A673 (cell line): Measurements from ENCODE around the gene CYP19A1. TPM values are rescaled to one million over a fixed set of nuclear protein-coding genes. Genes with fewer than 3 reads are reported as not detected.

ENCODE experiments used
- BruUV-seq: library from RNA; stranded (reverse); fragments of 400-500 nt; replicated peaks from 2 replicates; lab custom pipeline; 2021; lab: Mats Ljungman, UMichigan
- CTCF ChIA-PET: fragments of 300-600 bp; sonication (Branson Sonifier 250); formaldehyde crosslinking; loops from one replicate; lab custom pipeline; 2022; ENCODE audit warnings: antibody characterized with exemption; lab: Charles Lee
- POLR2A ChIA-PET: fragments of 300-600 bp; sonication (Branson Sonifier 250); formaldehyde crosslinking; loops from one replicate; lab custom pipeline; 2022; ENCODE audit warnings: antibody characterized with exemption; ENCODE audit not compliant: low non-redundant PET; lab: Charles Lee
- DNase-seq: peaks from one replicate; pipeline ENCODE4 v3.0.0-alpha.2; 2015; ENCODE audit warnings: low spot score
- H3K27ac ChIP-seq: fragments of 200-600 bp; sonication (generic); 2 replicates; pipeline ENCODE4 v1.5.1; 2016; ENCODE audit warnings: mixed run types, low read depth, mild to moderate bottlenecking, mixed read lengths, antibody characterized with exemption, low read length; ENCODE audit not compliant: poor library complexity, severe bottlenecking
- H3K27me3 ChIP-seq: fragments of 200-600 bp; sonication (generic); replicated peaks from 2 replicates; pipeline ENCODE4 v1.6.1; 2017; ENCODE audit warnings: mixed run types, low read depth, mild to moderate bottlenecking, mixed read lengths, antibody characterized with exemption, low read length; ENCODE audit not compliant: insufficient read depth, poor library complexity
- H3K36me3 ChIP-seq: fragments of 200-600 bp; sonication (generic); 2 replicates; pipeline ENCODE4 v1.6.1; 2016; ENCODE audit warnings: mixed run types, mild to moderate bottlenecking, mixed read lengths, antibody characterized with exemption, low read length; ENCODE audit not compliant: insufficient read depth, poor library complexity, severe bottlenecking
- H3K4me1 ChIP-seq: fragments of 200-600 bp; sonication (generic); 2 replicates; pipeline ENCODE4 v1.6.1; 2017; ENCODE audit warnings: mixed run types, mild to moderate bottlenecking, mixed read lengths, antibody characterized with exemption, low read length; ENCODE audit not compliant: insufficient read depth, poor library complexity, severe bottlenecking
- H3K4me3 ChIP-seq: fragments of 200-600 bp; sonication (generic); 2 replicates; pipeline ENCODE4 v1.5.1; 2016; ENCODE audit warnings: low read depth, mixed run types, mild to moderate bottlenecking, mixed read lengths, low read length; ENCODE audit not compliant: poor library complexity, severe bottlenecking
- H3K9me3 ChIP-seq: fragments of 200-600 bp; sonication (generic); 2 replicates; pipeline ENCODE4 v1.6.1; 2016; ENCODE audit warnings: mixed run types, low read depth, mild to moderate bottlenecking, mixed read lengths, antibody characterized with exemption, low read length; ENCODE audit not compliant: poor library complexity, severe bottlenecking
- EZH2 ChIP-seq: fragments of 200-600 bp; sonication (generic); IDR thresholded peaks from 2 replicates; pipeline ENCODE4 v1.6.1; 2017; ENCODE audit warnings: borderline replicate concordance, low read depth, mild to moderate bottlenecking, mixed read lengths, antibody characterized with exemption, low read length; ENCODE audit not compliant: poor library complexity, severe bottlenecking
- intact Hi-C: fragments of 100-400 bp; cut with micrococcal nuclease; formaldehyde crosslinking; loops from one replicate; pipeline ENCODE4 v1.10.0; 2022; ENCODE audit not compliant: unreplicated experiment
- total RNA-seq: library from RNA; stranded (reverse); gene quantifications from 2 replicates; pipeline ENCODE4 v1.2.3, GENCODE V29; 2021
- TF ChIP-seq, protein P1 (sequence below): fragments of 300-800, 200-600 bp; sonication (generic); conservative IDR thresholded peaks from 2 replicates; pipeline ENCODE4 v1.5.1; 2017; ENCODE audit warnings: low read depth, mild to moderate bottlenecking, antibody characterized with exemption, low read length, moderate library complexity, mixed read lengths

The CYP19A1 gene
- total RNA-seq, 1 experiment from 2014 or later, result 0.80 TPM

DNA sequence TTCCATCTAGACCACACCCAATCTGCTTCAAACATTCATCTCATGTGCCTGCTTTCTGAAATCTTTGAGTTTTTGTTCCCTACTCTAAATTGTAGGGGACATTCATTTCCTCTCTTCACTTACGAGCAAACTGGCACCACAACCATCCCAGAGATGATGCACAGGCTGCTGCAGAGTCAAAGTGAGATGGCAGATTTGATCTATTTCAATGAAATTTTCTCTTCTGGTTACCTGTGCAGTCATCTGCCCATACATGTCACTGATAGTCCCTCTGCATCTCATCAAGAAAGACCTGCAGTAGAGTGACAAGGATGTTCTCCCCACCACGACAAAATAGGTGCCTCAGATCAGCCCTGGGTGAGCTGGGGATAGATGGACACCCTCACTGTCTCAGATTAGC is 125.5 kb downstream of the CYP19A1 start:
- POLR2A ChIA-PET, result no interaction called here
- Histone ChIP-seq H3K36me3 (no peaks in the 10 kb centered on the region), H3K4me3 (no peak overlapping the region), H3K27me3 (no peaks in the 10 kb centered on the region), H3K27ac (no peak overlapping the region), H3K9me3 (no peaks in the 10 kb centered on the region), H3K4me1 (no peaks in the 10 kb centered on the region)
- BruUV-seq, result no TSS peak
- CTCF ChIA-PET, result no interaction called here
- intact Hi-C loops, result no loop called here
- TF ChIP-seq EZH2, result no peak
- TF ChIP-seq, protein P1, sequence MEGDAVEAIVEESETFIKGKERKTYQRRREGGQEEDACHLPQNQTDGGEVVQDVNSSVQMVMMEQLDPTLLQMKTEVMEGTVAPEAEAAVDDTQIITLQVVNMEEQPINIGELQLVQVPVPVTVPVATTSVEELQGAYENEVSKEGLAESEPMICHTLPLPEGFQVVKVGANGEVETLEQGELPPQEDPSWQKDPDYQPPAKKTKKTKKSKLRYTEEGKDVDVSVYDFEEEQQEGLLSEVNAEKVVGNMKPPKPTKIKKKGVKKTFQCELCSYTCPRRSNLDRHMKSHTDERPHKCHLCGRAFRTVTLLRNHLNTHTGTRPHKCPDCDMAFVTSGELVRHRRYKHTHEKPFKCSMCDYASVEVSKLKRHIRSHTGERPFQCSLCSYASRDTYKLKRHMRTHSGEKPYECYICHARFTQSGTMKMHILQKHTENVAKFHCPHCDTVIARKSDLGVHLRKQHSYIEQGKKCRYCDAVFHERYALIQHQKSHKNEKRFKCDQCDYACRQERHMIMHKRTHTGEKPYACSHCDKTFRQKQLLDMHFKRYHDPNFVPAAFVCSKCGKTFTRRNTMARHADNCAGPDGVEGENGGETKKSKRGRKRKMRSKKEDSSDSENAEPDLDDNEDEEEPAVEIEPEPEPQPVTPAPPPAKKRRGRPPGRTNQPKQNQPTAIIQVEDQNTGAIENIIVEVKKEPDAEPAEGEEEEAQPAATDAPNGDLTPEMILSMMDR, result no peak
- DNase-seq, result no peak

DNA sequence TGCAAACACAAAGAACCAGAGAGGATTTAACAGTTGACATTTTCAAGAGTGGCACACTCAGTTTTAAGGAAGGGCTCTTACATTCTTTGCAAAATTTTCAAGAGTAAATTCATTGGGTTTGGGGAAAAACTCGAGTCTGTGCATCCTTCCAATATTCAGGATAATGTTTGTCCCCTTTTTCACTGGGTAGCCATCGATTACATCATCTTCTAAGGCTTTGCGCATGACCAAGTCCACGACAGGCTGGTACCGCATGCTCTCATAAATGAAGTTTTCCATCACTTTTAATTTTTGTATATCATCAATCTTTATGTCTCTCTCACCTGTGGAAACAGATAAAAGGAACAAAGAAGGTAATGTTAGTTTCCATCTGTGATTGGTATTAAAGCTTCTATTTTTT is 126.2 kb downstream of the CYP19A1 start:
- no peaks in the 10 kb centered on the region for H3K4me1 ChIP-seq
- no peak overlapping the region for H3K4me3 ChIP-seq
- intact Hi-C loops, result no loop called here
- TF ChIP-seq, protein P1, result no peak
- TF ChIP-seq EZH2, result no peak
- no peaks in the 10 kb centered on the region for H3K9me3 ChIP-seq
- no peaks in the 10 kb centered on the region for H3K27me3 ChIP-seq
- POLR2A ChIA-PET, result no interaction called here
- no peak overlapping the region for H3K27ac ChIP-seq
- no peaks in the 10 kb centered on the region for H3K36me3 ChIP-seq
- no TSS peak for BruUV-seq
- no peak for DNase-seq
- CTCF ChIA-PET, result no interaction called here

DNA sequence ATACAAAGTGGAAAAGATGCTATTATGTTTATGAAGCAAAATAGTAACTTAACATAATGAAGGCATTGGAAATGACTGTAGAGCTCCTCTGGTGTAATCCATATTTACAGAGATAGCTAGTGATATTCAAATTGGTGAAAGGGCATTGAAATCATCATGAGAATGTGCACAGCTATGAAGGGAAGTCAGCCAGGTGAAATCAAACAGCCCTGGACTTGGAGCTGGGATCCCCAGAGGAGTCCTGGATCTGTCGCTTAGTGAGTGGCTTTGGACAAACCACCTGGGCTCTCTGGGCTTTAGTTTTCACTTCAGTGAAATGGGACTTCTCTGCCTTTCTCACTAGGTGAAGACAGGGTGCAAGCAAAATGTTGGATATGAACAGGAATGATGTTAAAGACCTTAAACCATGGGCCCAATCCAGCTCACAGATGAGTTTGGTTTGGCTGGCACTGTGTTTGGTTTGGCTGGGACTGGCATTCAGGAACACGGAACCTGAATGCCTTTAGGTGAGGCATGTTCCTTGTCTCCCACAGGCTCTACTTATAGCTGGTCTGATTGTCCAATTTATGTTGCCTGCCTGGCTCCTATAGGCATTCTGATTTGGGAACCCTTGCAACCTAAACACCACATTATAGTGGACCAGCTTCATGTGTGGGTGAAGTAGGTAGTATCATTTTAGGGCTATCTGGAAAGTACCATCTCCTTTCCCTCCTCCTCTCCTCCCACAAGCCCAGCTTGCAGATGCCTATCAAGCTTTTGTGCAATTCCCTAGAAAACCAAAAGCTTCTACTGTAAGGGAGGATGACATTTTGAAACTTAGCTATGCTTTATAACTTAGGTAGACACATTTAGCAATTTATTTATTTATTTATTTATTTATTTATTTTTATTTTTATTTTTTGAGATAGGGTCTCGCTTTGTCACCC is 133.1 kb downstream of the CYP19A1 start:
- Histone ChIP-seq H3K4me1 (no peaks in the 10 kb centered on the region), H3K36me3 (no peaks in the 10 kb centered on the region), H3K4me3 (no peak overlapping the region), H3K27ac (no peak overlapping the region), H3K27me3 (peaks cover 15% of the 10 kb centered on the region), H3K9me3 (no peaks in the 10 kb centered on the region)
- intact Hi-C loops, result no loop called here
- POLR2A ChIA-PET, result no interaction called here
- DNase-seq, result no peak
- BruUV-seq, result no TSS peak
- TF ChIP-seq EZH2, result no peak
- TF ChIP-seq, protein P1, result no peak
- CTCF ChIA-PET, result no interaction called here
